Thymus (tissue), 11 donors: ENCODE results near the gene CYP11A1. TPM values are rescaled to one million over a fixed set of nuclear protein-coding genes. Genes with fewer than 3 reads are reported as not detected.

Source experiments
- DNase-seq, 9 donors: peaks; one replicate each; pipeline ENCODE4 v3.0.0-alpha.2; 2013; ENCODE audit warnings: low spot score in 9 of 9, low read depth in 6 of 9, missing footprints in 1 of 9
- H3K27ac ChIP-seq, 2 donors: one replicate each; pipeline ENCODE4 v1.5.1; 2013; ENCODE audit warnings: control low read depth in 1 of 2, low read depth in 1 of 2, low read length in 1 of 2, mild to moderate bottlenecking in 1 of 2, moderate library complexity in 1 of 2
- H3K27me3 ChIP-seq, 2 donors: one replicate each; pipeline ENCODE4 v1.5.1; 2013; ENCODE audit warnings: low read length in 1 of 2; ENCODE audit not compliant: control insufficient read depth in 2 of 2, insufficient read depth in 1 of 2
- H3K36me3 ChIP-seq, 2 donors: one replicate each; pipeline ENCODE4 v1.5.1; 2013; ENCODE audit warnings: low read length in 1 of 2, mild to moderate bottlenecking in 1 of 2, moderate library complexity in 1 of 2; ENCODE audit not compliant: control insufficient read depth in 2 of 2, insufficient read depth in 2 of 2
- H3K4me1 ChIP-seq, 2 donors: one replicate each; pipeline ENCODE4 v1.5.1; 2013; ENCODE audit warnings: low read length in 2 of 2; ENCODE audit not compliant: control insufficient read depth in 2 of 2, insufficient read depth in 2 of 2
- H3K4me3 ChIP-seq, 2 donors: one replicate each; pipeline ENCODE4 v1.5.1; 2013; ENCODE audit warnings: low read length in 2 of 2, control low read depth in 1 of 2, mild to moderate bottlenecking in 1 of 2
- H3K9me3 ChIP-seq, 2 donors: one replicate each; pipeline ENCODE4 v1.5.1; 2013; ENCODE audit warnings: low read length in 1 of 2, mild to moderate bottlenecking in 1 of 2; ENCODE audit not compliant: control insufficient read depth in 2 of 2, insufficient read depth in 1 of 2
- WGBS: extraction: QIAGEN DNeasy Blood & Tissue Kit; methylation state at CpG from one replicate; pipeline ENCODE4 v1.1.7; 2013; 5-methylcytosine and 5-hydroxymethylcytosine counted together
- polyA plus RNA-seq: library from polyadenylated mRNA; stranded (reverse); fragments of 200-250 nt; gene quantifications from one replicate; pipeline ENCODE4 v1.2.3, GENCODE V29; 2013
- total RNA-seq: library from RNA; stranded (reverse); fragments of 120-200 nt; gene quantifications from one replicate; pipeline ENCODE4 v1.2.4, GENCODE V29; 2013
- donor health status: healthy.

Gene CYP11A1
- total and polyA plus RNA-seq, 2 donors = 0.66 to 1.0 TPM

- Histone ChIP-seq H3K36me3 (no peaks in the 10 kb centered on the region), H3K4me1 (peaks cover 2 to 33% of the 10 kb centered on the region in 2 donors), H3K9me3 (no peaks in the 10 kb centered on the region), H3K27ac (peak overlapping the region; percentile 19 to 38), H3K27me3 (peaks cover 2 to 26% of the 10 kb centered on the region in 2 donors), H3K4me3 (peak overlapping the region; percentile 44 to 66)
- WGBS = under 1% methylated on average over 62 of the region's 62 CpGs
- peak; percentile 75 to 96 (median 92) for DNase-seq
Measured at GRCh38 chr15:74373731-74374647, 6.5 kb upstream of the CYP11A1 start.

- no peaks in the 10 kb centered on the region for H3K36me3 ChIP-seq
- peaks cover 2 to 31% of the 10 kb centered on the region in 2 donors for H3K27me3 ChIP-seq
- H3K4me3 ChIP-seq = no peak overlapping the region
- 76% methylated on average over 13 of the region's 13 CpGs for WGBS
- no peaks in the 10 kb centered on the region for H3K9me3 ChIP-seq
- H3K4me1 ChIP-seq = peaks cover 2 to 28% of the 10 kb centered on the region in 2 donors
- DNase-seq = no peak
- no peak overlapping the region for H3K27ac ChIP-seq
Measured at GRCh38 chr15:74373056-74373650, 5.7 kb upstream of the CYP11A1 start.

- peaks cover 13 to 58% of the 10 kb centered on the region in 2 donors for H3K27me3 ChIP-seq
- 92% methylated on average over 5 of the region's 5 CpGs for WGBS
- no peaks in the 10 kb centered on the region for H3K36me3 ChIP-seq
- no peak for DNase-seq
- no peaks in the 10 kb centered on the region for H3K9me3 ChIP-seq
- peaks cover 2 to 21% of the 10 kb centered on the region in 2 donors for H3K4me1 ChIP-seq
- no peak overlapping the region for H3K4me3 ChIP-seq
- H3K27ac ChIP-seq = no peak overlapping the region
Measured at GRCh38 chr15:74370471-74370870, 3.0 kb upstream of the CYP11A1 start.

GRCh38 chr15:74369756-74370155 lies 2.3 kb upstream of the CYP11A1 start:
- no peaks in the 10 kb centered on the region for H3K9me3 ChIP-seq
- 95% methylated on average over 2 of the region's 2 CpGs for WGBS
- H3K36me3 ChIP-seq = no peaks in the 10 kb centered on the region
- H3K4me1 ChIP-seq = peaks cover 2 to 15% of the 10 kb centered on the region in 2 donors
- H3K4me3 ChIP-seq = no peak overlapping the region
- no peak overlapping the region for H3K27ac ChIP-seq
- peaks cover 19 to 65% of the 10 kb centered on the region in 2 donors for H3K27me3 ChIP-seq
- DNase-seq = no peak

GRCh38 chr15:74369084-74369745 lies 1.8 kb upstream of the CYP11A1 start:
- H3K4me3 ChIP-seq = no peak overlapping the region
- H3K36me3 ChIP-seq = no peaks in the 10 kb centered on the region
- H3K27ac ChIP-seq = no peak overlapping the region
- H3K9me3 ChIP-seq = no peaks in the 10 kb centered on the region
- DNase-seq = no peak
- H3K27me3 ChIP-seq = peaks cover 19 to 70% of the 10 kb centered on the region in 2 donors
- 84% methylated on average over 10 of the region's 10 CpGs for WGBS
- H3K4me1 ChIP-seq = peaks cover 2 to 10% of the 10 kb centered on the region in 2 donors

GRCh38 chr15:74368121-74368520 lies 675 bp upstream of the CYP11A1 start:
- H3K27me3 ChIP-seq = peaks cover 19 to 69% of the 10 kb centered on the region in 2 donors
- no peaks in the 10 kb centered on the region for H3K9me3 ChIP-seq
- no peak overlapping the region for H3K4me3 ChIP-seq
- H3K27ac ChIP-seq = no peak overlapping the region
- no peaks in the 10 kb centered on the region for H3K36me3 ChIP-seq
- peaks cover 0 to 2% of the 10 kb centered on the region in 2 donors for H3K4me1 ChIP-seq
- 100% methylated on average over 3 of the region's 3 CpGs for WGBS
- no peak for DNase-seq

GRCh38 chr15:74365598-74366445 lies 1.6 kb downstream of the CYP11A1 start:
- H3K4me1 ChIP-seq = peaks cover 0 to 2% of the 10 kb centered on the region in 2 donors
- H3K27ac ChIP-seq = peak overlapping the region in 1 of 2 donors; percentile 2
- H3K4me3 ChIP-seq = peak overlapping the region; percentile 18 to 38
- H3K36me3 ChIP-seq = no peaks in the 10 kb centered on the region
- H3K27me3 ChIP-seq = peaks cover 17 to 60% of the 10 kb centered on the region in 2 donors
- no peaks in the 10 kb centered on the region for H3K9me3 ChIP-seq
- 7% methylated on average over 75 of the region's 75 CpGs for WGBS
- peak in 1 of 9 donors; percentile 30 for DNase-seq

GRCh38 chr15:74364936-74365597 lies 2.4 kb downstream of the CYP11A1 start:
- WGBS = 96% methylated on average over 12 of the region's 12 CpGs
- Histone ChIP-seq H3K9me3 (no peaks in the 10 kb centered on the region), H3K27me3 (peaks cover 17 to 56% of the 10 kb centered on the region in 2 donors), H3K27ac (no peak overlapping the region), H3K36me3 (no peaks in the 10 kb centered on the region), H3K4me1 (peaks cover 0 to 2% of the 10 kb centered on the region in 2 donors), H3K4me3 (no peak overlapping the region)
- no peak for DNase-seq
